HK-2 (cell line): ENCODE measurements around the gene GPATCH2.
"Not testable (repeated sequence)": the region's sequence is repeated elsewhere in the genome, so short reads cannot be mapped to it uniquely, and the experiment has no call there.

Experiments used
- DNase-seq: peaks from one replicate; pipeline ENCODE4 v3.0.0-alpha.2; 2018; ENCODE audit not compliant: unreplicated experiment

The GPATCH2 gene

DNA sequence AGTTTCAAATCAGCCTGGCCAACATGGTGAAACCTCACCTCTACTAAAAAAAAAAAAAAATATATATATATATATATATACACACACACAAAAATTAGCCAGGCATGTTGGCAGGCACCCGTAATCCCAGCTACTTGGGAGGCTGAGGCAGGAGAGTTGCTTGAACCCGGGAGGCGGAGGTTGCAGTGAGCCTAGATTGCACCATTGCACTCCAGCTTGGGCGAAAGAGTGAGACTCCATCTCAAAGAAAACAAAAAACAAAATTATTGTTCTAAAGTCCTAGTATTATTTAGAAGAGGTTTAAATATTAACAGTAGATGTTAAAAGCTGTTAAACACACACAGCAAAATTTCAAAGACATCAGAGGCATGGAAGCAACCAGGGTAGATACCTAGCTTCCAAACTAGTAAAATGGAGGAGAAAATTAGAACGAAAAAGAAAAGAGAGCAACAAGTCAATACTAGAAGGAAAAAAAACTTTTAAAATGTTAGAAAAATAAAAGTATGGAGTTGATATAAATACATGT lies 46.5 kb downstream of the GPATCH2 start:
- not testable (repeated sequence) for DNase-seq

DNA sequence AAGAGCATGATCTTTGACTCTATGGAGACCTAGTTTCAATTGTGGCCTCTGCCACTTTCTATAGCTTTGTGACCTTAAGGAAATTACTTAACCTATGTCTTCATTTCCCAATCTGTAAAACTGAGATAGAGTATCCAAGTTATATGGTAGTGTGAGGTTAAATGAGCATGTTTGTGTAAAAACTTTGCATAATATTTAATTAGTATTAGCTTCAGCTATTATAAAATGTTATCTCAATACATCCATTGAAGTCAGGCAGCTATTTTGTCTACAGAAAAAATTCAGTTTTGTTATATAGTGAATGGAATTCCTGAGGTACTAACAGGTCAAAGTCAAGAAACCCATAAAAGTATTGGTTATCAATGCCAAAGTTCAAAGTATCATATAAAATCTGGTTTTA lies 53.6 kb downstream of the GPATCH2 start:
- no peak for DNase-seq

DNA sequence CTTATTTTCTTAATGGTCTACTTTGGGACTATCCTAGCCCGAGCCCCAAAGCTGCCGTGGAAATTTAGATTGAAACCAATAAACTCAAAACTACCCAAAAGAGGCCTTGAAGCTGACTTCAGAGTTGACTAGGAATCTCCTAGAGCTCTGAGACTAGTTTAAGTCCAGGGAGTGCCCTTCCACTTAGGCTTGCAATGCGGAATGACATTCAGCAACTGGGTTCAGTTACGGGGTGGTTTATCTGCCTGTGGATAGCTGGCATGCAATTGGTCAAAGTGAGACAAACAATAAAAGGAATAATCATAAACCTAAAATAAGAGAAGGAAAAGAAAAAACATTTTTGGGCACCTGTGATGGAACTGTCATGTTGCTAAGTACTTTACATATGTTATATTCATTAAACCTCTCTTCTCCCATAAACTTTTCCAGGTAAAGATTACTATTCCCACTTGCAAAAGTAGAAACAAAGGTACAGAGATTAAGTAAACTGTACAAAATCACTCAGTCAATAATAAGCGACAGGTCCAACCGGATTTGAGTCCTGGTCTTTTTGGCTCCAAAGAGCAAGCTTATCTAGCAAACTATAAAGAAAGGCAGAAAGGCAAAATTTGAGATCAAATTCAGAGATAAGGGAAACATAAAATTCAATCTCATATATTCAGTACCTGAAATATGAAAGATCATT lies 56.5 kb downstream of the GPATCH2 start:
- DNase-seq: no peak

DNA sequence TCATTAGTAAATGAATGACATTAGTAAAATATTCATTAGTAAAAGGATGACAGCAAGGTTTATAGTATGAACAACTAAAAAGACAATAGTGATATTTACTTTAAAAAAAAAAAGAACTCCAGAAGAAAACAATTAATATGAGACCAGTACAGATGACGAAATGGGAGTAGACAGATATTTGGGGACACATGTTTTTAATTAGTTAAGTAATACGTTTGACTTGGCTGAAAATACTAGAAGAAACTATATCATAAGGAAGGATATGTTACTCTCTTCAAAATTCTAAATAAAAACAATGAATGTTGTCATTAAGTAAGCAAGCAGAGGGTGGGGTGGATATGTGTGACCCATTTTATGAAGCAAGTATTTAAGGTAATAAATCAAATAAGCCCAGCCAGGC lies 61.9 kb downstream of the GPATCH2 start:
- DNase-seq: no peak

DNA sequence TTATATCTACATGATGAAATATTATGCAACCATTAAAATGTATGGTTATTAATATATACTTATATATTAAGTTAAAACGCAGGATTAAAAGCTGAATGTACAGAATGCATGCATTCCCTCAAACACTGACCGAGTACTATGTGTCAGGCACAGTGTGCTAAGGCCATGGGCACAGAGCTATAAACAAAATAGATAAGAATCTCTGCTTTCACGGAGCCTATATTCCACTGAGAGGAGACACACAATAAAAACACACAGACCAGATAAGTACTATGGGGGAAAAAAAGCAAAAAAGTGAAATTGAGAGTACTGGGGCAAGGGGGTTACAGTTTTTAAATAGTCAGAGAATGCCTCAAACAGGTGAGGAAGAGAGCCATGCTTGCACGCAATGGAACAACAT lies 62.7 kb downstream of the GPATCH2 start:
- no peak for DNase-seq

DNA sequence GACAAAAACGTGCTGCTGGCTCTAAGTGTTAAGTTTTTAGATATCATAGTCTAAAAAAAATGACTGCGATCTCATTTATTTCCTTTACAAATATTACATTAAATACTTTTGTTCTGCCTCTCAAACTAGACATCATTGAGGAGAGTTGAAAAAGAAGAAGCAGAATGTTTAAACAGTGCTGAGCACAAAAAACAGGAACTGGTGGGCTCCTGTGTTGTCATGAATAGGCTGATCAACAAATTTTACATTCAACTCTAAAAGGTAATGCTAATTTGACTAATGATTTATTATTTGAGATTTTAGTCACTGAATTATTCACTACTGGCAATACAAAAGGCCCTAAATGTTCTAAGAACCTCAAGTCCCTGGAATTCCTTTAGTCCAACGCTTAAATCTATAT lies 66.1 kb downstream of the GPATCH2 start:
- DNase-seq: no peak

DNA sequence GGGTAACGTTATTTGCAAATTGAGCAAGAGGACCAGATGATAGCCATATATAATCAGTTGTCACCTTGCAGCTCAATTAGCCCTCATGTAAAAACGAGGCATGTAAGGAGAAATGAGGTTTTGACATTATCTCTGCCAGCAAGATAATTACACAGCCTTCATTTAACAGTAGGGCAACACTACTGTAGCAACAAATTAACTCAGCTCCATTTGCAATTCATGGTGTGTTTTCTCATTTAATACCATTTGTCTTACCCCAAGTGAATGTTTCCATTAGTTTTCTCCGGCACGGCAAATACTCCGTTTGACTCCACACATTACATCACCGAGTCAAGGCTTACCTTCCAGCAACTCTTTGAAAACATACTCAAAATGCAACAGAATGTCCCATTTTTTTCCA lies 66.7 kb downstream of the GPATCH2 start:
- no peak for DNase-seq

DNA sequence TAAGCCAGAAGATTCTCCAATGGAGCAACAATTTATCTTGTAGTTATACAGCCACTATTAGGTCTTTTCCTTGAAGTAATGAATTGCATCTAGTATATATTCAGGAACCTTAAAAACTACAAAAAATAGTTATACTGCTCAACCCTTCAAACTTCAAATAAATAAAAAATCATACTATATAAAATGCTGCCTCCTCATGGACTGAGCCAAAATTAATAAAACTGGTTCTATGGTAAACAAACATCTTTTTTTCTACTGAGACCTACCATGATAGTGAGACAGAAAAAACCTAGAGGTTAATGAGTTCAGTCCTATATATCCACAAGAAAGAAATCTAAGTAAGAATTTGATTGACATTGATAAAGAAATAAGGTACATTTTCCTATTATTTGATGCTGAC lies 67.7 kb downstream of the GPATCH2 start:
- DNase-seq: no peak

DNA sequence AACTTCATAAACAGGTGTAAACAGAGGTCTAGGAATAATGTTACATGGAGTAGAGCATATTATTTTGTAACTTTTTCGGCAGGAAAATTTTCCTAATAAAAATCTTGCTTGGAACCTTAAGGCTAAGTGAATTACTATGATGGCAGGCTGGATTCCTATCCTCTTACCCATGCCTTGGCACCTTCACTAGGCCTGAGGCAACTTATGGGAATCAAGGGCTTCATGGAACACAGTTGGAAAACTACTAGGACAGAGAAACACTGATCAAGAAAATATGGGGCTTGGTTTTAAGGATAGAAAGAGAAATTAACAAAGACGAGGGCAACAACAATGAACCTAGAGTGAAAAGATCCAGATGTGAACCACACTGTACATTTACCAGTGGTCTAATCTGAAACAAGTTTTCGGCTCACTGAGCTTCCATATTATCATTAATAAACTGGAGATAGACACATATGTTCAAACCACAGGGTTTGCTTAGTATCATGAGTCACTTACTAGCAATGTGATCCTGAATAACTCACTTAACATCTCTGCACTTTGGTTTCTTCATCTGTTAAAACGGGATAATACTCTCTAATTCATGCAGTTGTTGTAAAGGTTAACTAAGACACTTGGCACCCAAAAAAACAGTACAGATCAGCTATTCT lies 68.5 kb downstream of the GPATCH2 start:
- DNase-seq: no peak

DNA sequence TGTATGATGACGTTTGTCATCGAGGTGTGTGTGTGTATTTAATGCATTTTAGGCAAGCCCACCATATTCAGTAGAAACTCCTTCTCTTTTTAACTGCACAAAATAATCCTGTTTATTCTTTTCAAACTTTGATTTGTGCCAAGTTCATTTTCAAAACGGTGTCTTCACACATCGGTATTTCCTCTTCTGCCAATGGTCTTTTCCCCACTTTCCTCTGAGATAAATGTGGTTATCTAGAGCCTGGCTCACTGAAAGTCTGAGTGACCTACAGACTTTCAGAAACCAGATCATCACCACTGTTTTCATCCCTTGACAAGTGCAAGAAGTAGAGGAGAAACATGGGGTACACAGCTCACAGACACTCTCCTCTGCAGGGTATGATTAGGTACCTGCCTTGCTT lies 69.4 kb downstream of the GPATCH2 start:
- no peak for DNase-seq

DNA sequence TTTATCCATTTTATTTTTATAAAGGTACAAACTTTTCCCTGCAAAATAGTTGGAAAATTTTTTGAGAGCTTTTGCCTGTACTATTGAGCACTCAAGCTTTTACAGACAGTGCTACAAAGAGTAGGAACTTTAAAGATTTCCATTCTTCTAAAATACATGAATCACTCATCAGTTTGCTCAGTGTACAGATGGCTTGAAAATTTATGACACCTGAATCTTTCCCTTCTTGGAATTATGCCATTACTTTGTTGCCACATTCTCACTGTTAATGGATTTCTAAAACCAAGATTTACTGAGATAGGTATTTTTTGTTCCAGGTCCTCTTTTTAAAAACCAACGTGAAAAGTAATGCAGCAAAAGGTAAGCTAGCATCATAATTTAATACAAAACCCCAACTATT lies 76.0 kb downstream of the GPATCH2 start:
- no peak for DNase-seq

DNA sequence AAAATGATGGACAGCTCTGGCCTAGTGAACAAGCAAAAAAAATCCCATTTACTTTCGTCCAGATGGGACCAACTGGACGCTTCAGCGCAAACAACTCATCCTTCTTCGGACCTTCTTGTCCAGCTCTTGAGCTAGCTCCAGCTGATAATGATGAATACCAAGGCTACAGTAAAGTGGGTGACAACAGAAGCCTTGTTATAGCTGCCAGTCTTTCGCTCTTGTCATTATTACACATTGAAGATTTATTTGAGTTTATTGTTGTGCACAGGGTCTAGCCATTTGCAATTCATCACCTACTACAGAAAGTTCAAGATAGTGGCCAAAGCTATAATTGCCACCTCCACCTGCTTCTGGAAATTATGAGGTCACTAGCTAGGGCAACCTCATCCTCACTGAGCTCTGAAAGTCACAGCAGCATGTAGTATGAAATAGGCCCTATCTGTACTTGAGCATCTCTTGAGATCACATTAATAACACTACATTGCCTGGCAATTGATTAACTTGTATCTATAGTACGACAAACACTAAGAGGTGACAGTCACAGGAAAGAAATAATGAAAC lies 76.9 kb downstream of the GPATCH2 start:
- no peak for DNase-seq

DNA sequence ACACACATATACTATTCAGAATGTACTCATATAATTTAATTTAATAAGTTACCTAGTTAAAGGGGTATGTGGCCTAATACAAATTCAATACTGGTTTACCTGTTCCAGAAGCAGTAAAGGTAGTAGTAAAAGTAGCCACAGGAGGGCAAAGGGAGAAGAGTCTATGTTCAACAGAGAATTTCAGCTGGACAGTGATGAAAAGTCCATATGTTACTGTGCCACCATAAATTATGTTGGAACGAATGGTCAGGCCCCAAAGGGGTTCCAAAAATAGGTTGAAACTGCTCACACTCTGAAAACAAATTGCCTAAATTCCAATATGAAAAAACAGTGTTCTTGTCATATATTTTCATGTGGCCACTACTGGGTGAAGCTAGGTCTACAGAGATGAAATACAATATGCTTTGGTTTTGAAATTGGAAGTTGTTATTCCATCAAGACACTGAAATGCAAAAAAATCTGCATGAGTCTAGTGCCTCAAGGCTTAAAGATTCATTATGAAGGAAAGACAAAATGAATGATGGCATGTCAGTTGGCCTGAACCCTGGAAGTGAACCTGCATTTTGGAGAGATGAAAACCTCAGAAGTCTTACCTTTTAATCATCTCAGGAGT lies 78.4 kb downstream of the GPATCH2 start:
- no peak for DNase-seq

DNA sequence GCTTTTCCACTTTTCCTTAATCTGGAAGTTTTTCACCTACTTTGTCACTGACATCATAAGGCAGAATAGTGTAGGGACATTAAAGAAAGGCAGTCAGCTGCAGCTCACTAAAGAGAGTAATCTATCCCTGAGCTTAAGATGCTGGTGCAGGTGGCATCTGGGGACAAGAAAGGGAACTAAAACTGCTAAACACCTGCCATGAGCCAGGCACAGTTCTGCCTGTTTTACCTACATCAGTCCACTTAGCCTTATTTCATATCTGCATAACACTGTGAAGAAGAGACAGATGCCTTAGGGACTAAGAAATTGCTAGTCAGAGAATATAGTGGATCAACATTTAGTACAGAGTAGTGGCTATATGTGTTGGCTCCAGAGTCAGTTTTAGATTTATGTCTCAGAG lies 88.1 kb downstream of the GPATCH2 start:
- no peak for DNase-seq

DNA sequence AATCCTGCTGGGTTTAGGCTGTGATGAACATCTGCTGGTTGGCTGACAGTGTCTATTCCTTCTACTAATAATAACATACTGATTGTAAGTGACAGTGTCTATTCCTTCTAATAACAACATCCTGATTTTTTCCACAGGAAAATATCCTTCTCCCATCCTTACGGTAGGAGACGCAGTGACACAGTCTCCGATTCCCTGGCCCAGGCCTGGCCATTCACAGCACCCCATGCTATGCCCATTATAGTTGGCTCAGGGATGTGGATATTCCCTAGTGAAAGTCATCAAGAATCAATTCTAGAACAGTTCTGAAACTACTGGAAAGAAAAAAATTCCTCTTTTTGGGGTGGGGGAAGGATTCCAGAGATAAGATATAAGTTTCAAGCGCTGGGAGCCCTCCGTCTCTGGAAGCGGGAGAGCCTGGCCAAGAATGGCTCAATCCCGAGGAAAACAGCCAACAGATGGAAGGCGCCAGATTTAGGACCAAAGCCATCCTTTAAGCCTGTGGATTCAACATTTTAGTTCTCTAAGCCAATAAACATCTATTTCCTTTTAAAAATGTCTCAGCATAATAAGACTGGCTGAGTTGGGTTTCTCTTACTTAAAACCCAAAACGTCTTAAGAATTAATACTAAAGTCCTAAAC lies 88.6 kb downstream of the GPATCH2 start:
- DNase-seq: no peak

DNA sequence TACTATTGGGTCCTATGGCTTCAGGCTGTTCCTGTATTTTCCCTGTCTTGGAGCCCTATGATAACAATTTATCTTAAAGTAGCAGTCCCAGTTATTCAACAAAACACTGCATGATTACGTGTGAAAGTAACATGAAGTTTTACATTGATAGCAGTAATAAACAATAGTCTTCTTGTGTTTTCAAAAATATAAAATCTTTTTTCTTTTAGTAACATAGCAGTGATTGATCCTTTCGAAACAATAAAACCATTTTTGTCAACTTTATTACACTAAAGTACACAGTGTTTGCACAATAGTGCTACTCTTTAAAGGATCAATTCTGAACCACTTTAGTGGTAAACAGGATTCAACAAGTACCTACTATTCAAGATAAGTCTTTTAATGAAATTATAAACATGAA lies 90.6 kb downstream of the GPATCH2 start:
- no peak for DNase-seq

DNA sequence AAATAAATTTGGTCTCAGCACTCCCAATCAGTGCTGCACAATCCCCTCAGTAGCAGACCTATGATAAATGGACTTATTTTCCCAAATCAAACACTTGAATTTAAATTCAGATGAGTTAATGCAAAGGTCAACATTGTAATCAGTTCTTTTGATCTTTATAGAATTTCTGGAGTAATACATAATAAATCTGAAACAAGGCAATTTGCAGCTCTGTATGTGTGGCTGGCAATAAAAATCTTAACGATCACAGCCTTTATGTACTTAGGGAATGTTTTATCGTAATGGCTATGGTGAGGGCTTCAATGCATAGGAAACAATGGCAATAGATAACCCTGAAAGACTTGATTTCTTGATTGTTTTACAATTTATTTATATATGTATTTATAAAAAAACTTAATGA lies 91.4 kb downstream of the GPATCH2 start:
- no peak for DNase-seq

DNA sequence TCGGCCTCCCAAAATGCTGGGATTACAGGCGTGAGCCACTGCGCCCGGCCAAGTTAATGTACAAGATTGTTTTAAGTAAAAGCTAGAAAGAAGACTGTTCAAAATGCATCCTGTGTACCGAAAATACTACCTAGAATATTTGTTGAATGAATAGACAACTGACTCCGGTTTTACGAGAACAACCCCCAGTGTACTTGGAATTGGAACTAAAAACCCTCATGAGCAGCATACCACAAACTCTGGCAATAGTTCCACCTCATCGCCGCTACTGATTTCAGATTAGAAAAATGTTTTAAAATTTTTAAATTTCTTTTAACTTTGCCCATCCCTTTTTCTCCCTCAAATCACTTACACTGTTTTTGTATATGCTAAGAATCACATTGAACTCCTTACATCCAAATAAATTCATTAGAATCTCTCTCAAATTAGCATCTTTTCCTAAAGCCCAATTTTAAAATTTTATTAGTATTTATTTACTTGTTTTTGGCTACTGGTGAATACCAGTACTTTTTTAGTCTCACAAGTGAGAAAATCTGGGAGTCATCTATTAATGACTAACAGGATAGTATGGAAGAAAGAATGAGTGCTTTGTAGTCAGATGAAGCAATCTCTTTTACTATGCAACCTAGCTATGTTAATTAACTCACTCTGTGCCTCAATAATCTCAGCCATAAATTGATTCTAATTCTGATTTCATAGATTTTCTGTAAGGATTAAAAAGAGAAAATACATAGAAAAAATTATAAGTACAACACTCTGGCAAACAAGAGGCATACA lies 95.1 kb downstream of the GPATCH2 start:
- DNase-seq: no peak

DNA sequence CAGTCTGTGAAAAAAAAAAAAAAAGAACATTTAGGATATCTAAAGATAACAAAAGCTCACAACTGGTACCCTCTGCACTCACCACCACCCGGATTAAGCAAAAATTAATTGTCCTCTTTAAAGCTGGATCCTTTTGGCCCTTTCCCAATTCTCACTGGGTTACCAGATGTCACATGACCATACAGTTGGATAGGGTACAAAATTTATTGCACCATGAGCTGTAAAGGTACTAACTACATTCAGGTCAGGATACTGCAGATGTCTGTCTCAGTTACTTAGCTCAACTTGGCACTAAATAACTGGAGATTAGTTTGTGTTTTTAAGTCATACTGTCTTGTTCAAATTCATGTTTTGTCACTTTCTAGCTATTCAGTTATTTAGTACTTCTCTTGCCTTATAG lies 96.3 kb downstream of the GPATCH2 start:
- no peak for DNase-seq

DNA sequence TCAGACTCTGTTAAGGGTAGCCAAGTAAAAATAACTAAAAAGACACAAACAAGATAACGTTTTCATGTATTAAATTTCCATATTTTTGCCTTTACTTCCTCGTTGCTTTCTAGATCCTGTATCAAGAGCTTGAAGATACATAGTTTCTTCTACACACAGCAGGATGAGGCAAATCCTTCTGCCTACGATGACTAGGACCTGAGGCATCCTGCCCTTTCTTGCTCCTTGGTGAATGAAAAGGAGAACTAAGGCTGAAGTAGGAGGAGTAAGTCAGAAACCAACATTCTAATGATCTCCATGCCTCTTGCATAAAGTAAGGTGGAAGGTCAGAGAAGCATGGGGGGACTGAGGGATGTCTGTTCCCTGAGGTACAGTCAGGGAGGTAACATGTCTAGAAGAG lies 102.6 kb downstream of the GPATCH2 start:
- DNase-seq: no peak

DNA sequence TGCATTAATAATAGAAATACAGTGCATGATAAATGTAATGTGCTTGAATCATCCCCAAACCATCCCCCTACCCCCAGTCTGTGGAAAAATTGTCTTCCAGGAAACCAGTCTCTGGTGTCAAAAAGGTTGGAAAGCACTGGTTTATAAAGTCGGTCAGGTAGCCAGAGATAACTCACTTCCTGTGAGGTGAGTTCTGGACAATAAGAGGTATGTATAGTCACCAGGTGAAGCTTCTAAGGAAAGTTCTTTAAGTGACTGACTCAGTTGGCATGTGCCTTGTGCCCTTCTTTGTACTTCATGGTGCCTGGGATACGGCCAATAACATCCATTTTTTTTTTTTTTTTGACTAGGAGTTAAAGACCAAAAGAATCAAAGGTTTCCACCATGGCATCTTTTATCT lies 103.7 kb downstream of the GPATCH2 start:
- no peak for DNase-seq

DNA sequence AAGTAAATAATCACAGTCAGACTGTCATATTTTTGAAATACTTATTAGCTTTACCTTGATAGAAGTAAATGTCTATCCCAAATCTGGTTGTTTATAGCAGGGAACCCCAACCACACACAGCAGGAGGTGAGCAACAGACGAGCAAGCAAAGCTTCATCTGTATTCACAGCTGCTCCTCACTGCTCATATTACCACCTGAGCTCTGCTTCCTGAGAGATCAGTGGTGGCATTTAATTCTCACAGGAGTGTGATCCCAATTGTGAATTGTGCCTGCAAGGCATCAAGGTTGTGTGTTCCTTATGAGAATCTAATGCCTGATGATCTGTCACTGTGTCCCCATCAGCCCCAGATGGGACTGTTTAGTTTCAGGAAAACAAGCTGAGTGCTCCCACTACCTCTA lies 104.3 kb downstream of the GPATCH2 start:
- DNase-seq: no peak
